Measurements from ENCODE around the gene MROH7. TPM values are rescaled to one million over a fixed set of nuclear protein-coding genes. Genes with fewer than 3 reads are reported as not detected.

Gene MROH7
- total RNA-seq, 4 donors from 2014 or later, result 0.57 to 2.2 (median 1.7) TPM

DNA sequence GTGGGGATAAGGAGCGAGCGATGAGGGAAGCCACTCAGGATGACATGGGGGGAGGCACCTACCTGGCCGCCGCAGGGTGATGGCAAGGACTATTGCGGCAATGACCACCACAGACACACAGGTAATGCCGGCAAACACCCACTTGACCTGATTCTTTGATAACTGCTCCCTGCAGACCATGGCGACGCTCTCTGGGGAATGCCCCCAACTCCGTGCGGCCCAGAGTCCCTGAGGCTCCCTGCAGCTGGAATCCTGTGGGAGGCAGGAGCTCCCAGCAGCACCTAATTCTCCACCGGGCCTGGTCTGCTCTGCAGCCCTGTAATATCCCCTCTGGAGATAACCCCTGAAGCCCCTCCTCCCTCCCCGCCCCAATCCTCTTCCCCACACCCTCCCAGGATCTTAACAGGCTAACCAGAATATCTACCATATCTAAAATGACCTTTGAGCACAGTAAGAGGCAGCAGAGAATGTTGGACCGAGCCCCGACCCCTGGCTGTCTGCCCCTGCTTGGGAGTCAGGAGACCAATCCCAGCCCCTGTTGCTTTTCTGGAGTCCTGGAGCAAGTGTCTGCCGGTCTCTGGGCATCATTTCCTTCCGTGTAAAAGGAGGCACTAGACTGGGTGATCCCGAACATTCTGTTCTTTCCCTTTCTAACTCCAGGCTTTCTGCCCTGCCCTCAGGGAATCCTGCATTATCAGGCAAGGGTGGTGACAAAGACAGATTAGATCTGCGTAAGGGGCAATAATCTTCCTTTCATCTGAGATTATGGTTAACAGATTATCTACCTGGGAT, 18.2 kb upstream of the MROH7 start, which contains the start of gene FAM151A:
Gene FAM151A (minus strand): TSS at position 310 of the 792 bp plus-strand sequence. CDS start 130 bp downstream, at position 180.
- no peak for TF ChIP-seq CTCF (IDR thresholded peaks at IDR 0.05; ENCODE audit: low read depth)

DNA sequence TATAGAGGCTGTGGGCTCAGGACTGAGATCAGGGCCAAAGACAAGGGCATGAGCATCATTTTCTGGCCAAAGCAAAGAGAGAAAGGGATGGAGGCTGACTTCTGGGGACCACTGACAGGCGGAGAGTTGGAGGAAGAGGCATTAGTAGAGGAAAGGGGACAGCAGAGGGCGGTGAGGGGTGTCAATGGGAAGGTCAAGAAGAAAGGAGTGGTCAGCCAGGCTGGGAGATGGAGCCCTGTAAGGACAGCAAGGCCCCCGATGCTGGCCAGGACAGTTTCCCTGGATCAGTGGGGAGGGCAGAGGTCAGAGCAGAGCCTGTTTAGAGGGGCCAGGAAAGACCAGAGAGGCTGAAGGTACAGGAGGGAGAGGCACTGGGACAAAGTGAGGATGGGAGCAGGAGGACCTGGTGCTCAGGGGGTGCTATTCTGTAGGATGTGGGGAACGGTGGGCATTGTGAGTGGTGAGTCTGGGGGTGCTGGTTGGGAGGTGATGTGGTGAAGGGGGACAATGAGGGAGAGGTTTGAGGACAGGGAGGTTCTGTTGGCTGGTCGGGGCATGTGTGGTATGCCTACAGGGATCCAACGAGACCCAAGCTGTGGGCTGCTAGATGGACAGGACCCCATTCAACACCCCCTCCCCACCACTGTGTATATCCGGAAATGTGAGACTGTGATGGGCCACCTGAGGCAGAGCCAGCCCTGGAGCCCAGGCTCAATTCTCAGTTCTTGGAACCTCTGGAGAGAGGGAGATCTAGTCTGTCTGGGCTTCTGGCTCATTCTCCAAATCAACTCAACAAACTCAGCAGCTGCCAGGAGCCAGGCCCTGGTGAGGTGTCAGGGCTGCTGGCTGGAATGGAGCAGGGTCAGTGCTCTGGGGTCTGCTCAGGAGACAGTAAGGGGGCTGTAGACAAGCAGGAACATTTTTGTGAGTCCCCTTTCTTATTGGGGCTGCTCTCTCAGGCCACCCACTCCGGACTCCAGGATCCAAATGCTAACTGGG, 16.8 kb upstream of the MROH7 start:
- no peak for TF ChIP-seq CTCF (IDR thresholded peaks at IDR 0.05; ENCODE audit: low read depth)

DNA sequence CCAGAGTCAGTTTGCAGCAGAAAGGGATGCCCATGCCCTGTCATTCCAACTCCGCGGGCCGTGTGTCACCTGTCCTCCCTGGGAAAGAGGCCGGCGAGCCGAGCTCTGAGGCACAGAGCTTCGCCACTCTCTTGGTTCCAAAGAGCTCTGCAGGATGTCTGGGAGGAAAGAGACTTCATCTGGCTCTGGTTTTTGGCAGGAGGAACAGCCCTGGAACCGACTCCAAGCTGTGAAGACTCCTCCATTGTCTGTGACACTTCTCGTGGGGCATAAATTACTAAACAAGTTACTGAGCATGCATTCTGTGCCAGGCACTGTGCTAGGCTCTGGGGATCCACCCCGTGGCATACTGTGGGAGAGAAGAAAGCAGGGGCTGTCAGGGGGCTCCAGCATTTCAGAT, 14.4 kb upstream of the MROH7 start:
- TF ChIP-seq CTCF (IDR thresholded peaks at IDR 0.05; ENCODE audit: low read depth), result no peak

- no peak for TF ChIP-seq CTCF (IDR thresholded peaks at IDR 0.05; ENCODE audit: low read depth)
Measured at GRCh38 chr1:54640361-54640760, 1.2 kb upstream of the MROH7 start.

GRCh38 chr1:54643736-54644135, 2.1 kb downstream of the MROH7 start:
- TF ChIP-seq CTCF (IDR thresholded peaks at IDR 0.05; ENCODE audit: low read depth), result no peak

DNA sequence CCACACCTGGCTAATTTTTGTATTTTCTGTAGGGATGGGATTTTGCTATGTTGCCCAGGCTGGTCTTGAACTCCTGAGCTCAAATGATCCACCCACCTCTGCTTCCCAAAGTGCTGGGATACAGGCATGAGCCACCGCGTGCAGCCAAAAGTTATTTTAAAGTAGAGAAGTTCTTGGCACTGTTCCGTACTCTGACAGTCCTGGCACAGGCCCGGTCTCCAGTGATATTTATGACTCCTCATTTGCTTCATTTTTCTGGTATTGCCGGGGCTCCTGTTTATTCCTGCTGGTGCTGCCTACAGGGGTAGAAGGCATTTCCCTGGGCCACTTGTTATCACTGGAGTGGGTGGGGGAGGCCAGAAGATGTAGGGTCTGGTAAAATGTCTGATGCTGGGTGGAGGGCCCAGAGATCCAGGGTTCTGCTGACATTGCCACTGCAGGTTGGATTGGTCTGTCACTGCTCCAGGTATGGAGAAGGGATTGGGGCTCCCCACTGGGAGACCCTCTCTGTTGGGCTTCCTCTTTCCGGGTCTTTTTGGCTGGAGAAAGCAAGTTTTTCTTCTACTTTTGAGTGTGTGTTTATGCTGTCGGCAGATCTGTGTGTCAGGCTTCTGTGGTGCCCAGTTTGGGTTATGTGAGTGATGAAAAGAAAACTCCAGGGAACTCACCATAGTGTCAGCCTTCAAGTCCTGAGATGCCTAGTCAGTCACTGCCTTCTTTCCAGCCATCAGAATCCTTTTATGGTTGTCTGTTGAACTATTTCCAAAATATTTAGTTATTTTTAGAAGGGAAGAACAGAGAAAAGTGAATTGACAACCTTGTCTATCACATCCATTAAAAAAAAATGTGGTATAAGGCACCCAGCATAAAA, 4.5 kb downstream of the MROH7 start:
- no peak for TF ChIP-seq CTCF (IDR thresholded peaks at IDR 0.05; ENCODE audit: low read depth)
